ENCODE data around the gene XIRP1. TPM values are rescaled to one million over a fixed set of nuclear protein-coding genes. Genes with fewer than 3 reads are reported as not detected.

Gene XIRP1
- total RNA-seq, 4 donors from 2014 or later, result 0.40 to 6.0 TPM; not detected in 2

DNA sequence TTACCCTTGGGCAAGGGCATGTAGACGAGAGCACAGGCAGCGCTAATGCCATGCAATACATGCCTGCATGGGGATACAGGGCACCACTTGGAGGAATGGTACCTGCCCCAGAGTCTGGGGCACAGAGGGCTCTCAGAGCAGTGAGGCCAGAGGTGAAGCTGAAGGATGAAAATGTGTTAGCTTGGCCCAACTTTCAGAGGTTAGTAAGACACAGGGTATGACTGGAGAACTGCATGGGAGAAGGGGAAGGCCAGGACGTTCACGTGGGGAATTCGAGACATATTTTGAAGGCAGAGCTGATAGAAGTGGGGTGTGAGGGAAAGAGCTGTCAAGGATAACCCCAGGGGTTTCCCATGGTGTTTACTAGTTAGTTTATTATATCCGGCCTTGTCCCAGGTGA, 58.6 kb downstream of the XIRP1 start:
- no peak for DNase-seq
- intact Hi-C loops (cut with DNase I; ENCODE audit: low total_unique reads) (no loop called here), in situ Hi-C loops (cut with MboI; ENCODE audit: low pct_ligation_motif_present in 1 of 4, low pct_unique_long_range_greater_than_20kb in 1 of 4, low sequenced_read_pairs in 3 of 4) (no loop called here)
- Histone ChIP-seq H3K4me1 (peaks cover 0 to 2% (median under 1%) of the 10 kb centered on the region in 4 donors), H3K9me3 (no peaks in the 10 kb centered on the region), H3K36me3 (no peaks in the 10 kb centered on the region), H3K27me3 (no peaks in the 10 kb centered on the region), H3K27ac (no peak overlapping the region), H3K4me3 (no peak overlapping the region)
- 61 to 83% methylated on average over 3 to 6 of the region's 6 CpGs for WGBS, 2 donors (ENCODE audit: low coverage in 1 of 2)
- TF ChIP-seq, protein P1, sequence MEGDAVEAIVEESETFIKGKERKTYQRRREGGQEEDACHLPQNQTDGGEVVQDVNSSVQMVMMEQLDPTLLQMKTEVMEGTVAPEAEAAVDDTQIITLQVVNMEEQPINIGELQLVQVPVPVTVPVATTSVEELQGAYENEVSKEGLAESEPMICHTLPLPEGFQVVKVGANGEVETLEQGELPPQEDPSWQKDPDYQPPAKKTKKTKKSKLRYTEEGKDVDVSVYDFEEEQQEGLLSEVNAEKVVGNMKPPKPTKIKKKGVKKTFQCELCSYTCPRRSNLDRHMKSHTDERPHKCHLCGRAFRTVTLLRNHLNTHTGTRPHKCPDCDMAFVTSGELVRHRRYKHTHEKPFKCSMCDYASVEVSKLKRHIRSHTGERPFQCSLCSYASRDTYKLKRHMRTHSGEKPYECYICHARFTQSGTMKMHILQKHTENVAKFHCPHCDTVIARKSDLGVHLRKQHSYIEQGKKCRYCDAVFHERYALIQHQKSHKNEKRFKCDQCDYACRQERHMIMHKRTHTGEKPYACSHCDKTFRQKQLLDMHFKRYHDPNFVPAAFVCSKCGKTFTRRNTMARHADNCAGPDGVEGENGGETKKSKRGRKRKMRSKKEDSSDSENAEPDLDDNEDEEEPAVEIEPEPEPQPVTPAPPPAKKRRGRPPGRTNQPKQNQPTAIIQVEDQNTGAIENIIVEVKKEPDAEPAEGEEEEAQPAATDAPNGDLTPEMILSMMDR (IDR thresholded peaks at IDR 0.05), result no peak
- no peak for TF ChIP-seq EP300 (IDR thresholded peaks at IDR 0.05; ENCODE audit: low read depth)
- no peak for TF ChIP-seq POLR2AphosphoS5 (IDR thresholded peaks at IDR 0.05)
- no peak for TF ChIP-seq POLR2A (IDR thresholded peaks at IDR 0.05)

Small RNA genes lying within 50 kb of the gene (small RNA-seq; reads per million reads assigned to genes)
- gene RF00017, result 0 reads per million in 4 donors

Other genes with a start within 250 kb of the XIRP1 start
- 1 to 10 TPM in 1 of 4 donors, under 1 TPM in 3; 0.27 to 1.9 (median 0.36) TPM for gene SCN11A, start 140.7 kb downstream of the XIRP1 start, total RNA-seq
- 10 to 100 TPM; 31.0 to 47.6 (median 36.2) TPM for gene WDR48, start 140.6 kb downstream of the XIRP1 start, total RNA-seq
- 100 to 1,000 TPM in 1 of 4 donors, 10 to 100 TPM in 3; 86.8 to 135 (median 96.3) TPM for gene GORASP1, start 85.0 kb downstream of the XIRP1 start, total RNA-seq
- 100 to 1,000 TPM in 1 of 4 donors, 10 to 100 TPM in 2, 1 to 10 TPM in 1; 6.8 to 101 (median 30.3) TPM for gene TTC21A, start 84.9 kb downstream of the XIRP1 start, total RNA-seq
- 100 to 1,000 TPM in 1 of 4 donors, 10 to 100 TPM in 3; 10.9 to 112 (median 38.4) TPM for gene CSRNP1, start 39.0 kb downstream of the XIRP1 start, total RNA-seq
- gene CX3CR1, start 87.4 kb upstream of the XIRP1 start, total RNA-seq, result under 1 TPM in 1 of 4 donors, not detected in 3; 0.32 TPM
- not detected for gene CCR8, start 137.1 kb upstream of the XIRP1 start, total RNA-seq
- gene SLC25A38, start 190.8 kb upstream of the XIRP1 start, total RNA-seq, result 10 to 100 TPM; 10.5 to 61.7 (median 40.4) TPM
- gene RPSA, start 214.1 kb upstream of the XIRP1 start, total RNA-seq, result 1,000 to 10,000 TPM in 1 of 4 donors, 100 to 1,000 TPM in 3; 460 to 1,003 (median 843) TPM